Measurements from ENCODE around the gene PLEKHA8.

The PLEKHA8 gene

GRCh38 chr7:30160329-30160728 is 132.1 kb downstream of the PLEKHA8 start:
- Histone ChIP-seq H3K4me1 (ENCODE audit: insufficient read depth, low read length, poor library complexity, severe bottlenecking) (peaks cover 67% of the 10 kb centered on the region), H3K9me3 (ENCODE audit: insufficient read depth, low read depth, low read length) (no peaks in the 10 kb centered on the region), H3K27me3 (ENCODE audit: insufficient read depth, low read length, poor library complexity, severe bottlenecking) (no peaks in the 10 kb centered on the region), H3K9me2 (replicated peaks; ENCODE audit: low read depth, low read length) (no peaks in the 10 kb centered on the region), H3K79me2 (ENCODE audit: insufficient read depth, low read length) (no peaks in the 10 kb centered on the region), H3K4me3 (ENCODE audit: low read length, poor library complexity, severe bottlenecking) (no peak overlapping the region), H3K4me2 (ENCODE audit: low read depth, low read length, poor library complexity, severe bottlenecking) (peak overlapping the region; percentile 41), H4K20me1 (ENCODE audit: insufficient read depth, low read length, poor library complexity, severe bottlenecking) (no peaks in the 10 kb centered on the region), H2AFZ (ENCODE audit: low read length) (no peak overlapping the region), H3K36me3 (ENCODE audit: insufficient read depth, low read length) (no peaks in the 10 kb centered on the region), H3K9ac (ENCODE audit: low read depth, low read length, poor library complexity, severe bottlenecking) (peak overlapping the region; percentile 6), H3F3A (ENCODE audit: low read depth) (no peaks in the 10 kb centered on the region)
- TF ChIP-seq CTCF (conservative IDR thresholded peaks at IDR 0.05; ENCODE audit: low read length) (no peak), EZH2phosphoT487 (IDR thresholded peaks at IDR 0.05; ENCODE audit: borderline replicate concordance) (no peak)

- Histone ChIP-seq H3K27me3 (ENCODE audit: insufficient read depth, low read length, poor library complexity, severe bottlenecking) (no peaks in the 10 kb centered on the region), H3K4me2 (ENCODE audit: low read depth, low read length, poor library complexity, severe bottlenecking) (peak overlapping the region; percentile 77), H3K4me3 (ENCODE audit: low read length, poor library complexity, severe bottlenecking) (peak overlapping the region; percentile 60), H3F3A (ENCODE audit: low read depth) (no peaks in the 10 kb centered on the region), H3K9ac (ENCODE audit: low read depth, low read length, poor library complexity, severe bottlenecking) (peak overlapping the region; percentile 57), H4K20me1 (ENCODE audit: insufficient read depth, low read length, poor library complexity, severe bottlenecking) (no peaks in the 10 kb centered on the region), H3K4me1 (ENCODE audit: insufficient read depth, low read length, poor library complexity, severe bottlenecking) (peaks cover 61% of the 10 kb centered on the region), H3K79me2 (ENCODE audit: insufficient read depth, low read length) (no peaks in the 10 kb centered on the region), H2AFZ (ENCODE audit: low read length) (peak overlapping the region; percentile 48; the same call in 1 of the 2 replicates), H3K9me3 (ENCODE audit: insufficient read depth, low read depth, low read length) (no peaks in the 10 kb centered on the region), H3K36me3 (ENCODE audit: insufficient read depth, low read length) (no peaks in the 10 kb centered on the region), H3K9me2 (replicated peaks; ENCODE audit: low read depth, low read length) (no peaks in the 10 kb centered on the region)
- TF ChIP-seq CTCF (conservative IDR thresholded peaks at IDR 0.05; ENCODE audit: low read length) (no peak), EZH2phosphoT487 (IDR thresholded peaks at IDR 0.05; ENCODE audit: borderline replicate concordance) (no peak)
Observed at GRCh38 chr7:30162133-30162532, 133.9 kb downstream of the PLEKHA8 start.

- H3F3A ChIP-seq (ENCODE audit: low read depth) = no peaks in the 10 kb centered on the region
- no peaks in the 10 kb centered on the region for H3K36me3 ChIP-seq (ENCODE audit: insufficient read depth, low read length)
- H3K4me2 ChIP-seq (ENCODE audit: low read depth, low read length, poor library complexity, severe bottlenecking) = peak overlapping the region; percentile 77
- H2AFZ ChIP-seq (ENCODE audit: low read length) = peak overlapping the region; percentile 48
- TF ChIP-seq EZH2phosphoT487 (IDR thresholded peaks at IDR 0.05; ENCODE audit: borderline replicate concordance) (no peak), CTCF (conservative IDR thresholded peaks at IDR 0.05; ENCODE audit: low read length) (no peak)
- H4K20me1 ChIP-seq (ENCODE audit: insufficient read depth, low read length, poor library complexity, severe bottlenecking) = no peaks in the 10 kb centered on the region
- H3K27me3 ChIP-seq (ENCODE audit: insufficient read depth, low read length, poor library complexity, severe bottlenecking) = no peaks in the 10 kb centered on the region
- H3K9me3 ChIP-seq (ENCODE audit: insufficient read depth, low read depth, low read length) = no peaks in the 10 kb centered on the region
- H3K9me2 ChIP-seq (replicated peaks; ENCODE audit: low read depth, low read length) = no peaks in the 10 kb centered on the region
- no peaks in the 10 kb centered on the region for H3K79me2 ChIP-seq (ENCODE audit: insufficient read depth, low read length)
- H3K4me3 ChIP-seq (ENCODE audit: low read length, poor library complexity, severe bottlenecking) = peak overlapping the region; percentile 60
- peak overlapping the region; percentile 57 for H3K9ac ChIP-seq (ENCODE audit: low read depth, low read length, poor library complexity, severe bottlenecking)
- peaks cover 57% of the 10 kb centered on the region for H3K4me1 ChIP-seq (ENCODE audit: insufficient read depth, low read length, poor library complexity, severe bottlenecking)
Observed at GRCh38 chr7:30162622-30163124, 134.5 kb downstream of the PLEKHA8 start.

Data from Loucy (cell line).